ENCODE measurements around the gene STKLD1. TPM values are rescaled to one million over a fixed set of nuclear protein-coding genes. Genes with fewer than 3 reads are reported as not detected.
"Not testable (repeated sequence)": the region's sequence is repeated elsewhere in the genome, so short reads cannot be mapped to it uniquely, and the experiment has no call there.

Gene STKLD1
- total and polyA plus RNA-seq, 3 donors from 2014 or later: 8.4 to 33.1 (median 20.9) TPM

DNA sequence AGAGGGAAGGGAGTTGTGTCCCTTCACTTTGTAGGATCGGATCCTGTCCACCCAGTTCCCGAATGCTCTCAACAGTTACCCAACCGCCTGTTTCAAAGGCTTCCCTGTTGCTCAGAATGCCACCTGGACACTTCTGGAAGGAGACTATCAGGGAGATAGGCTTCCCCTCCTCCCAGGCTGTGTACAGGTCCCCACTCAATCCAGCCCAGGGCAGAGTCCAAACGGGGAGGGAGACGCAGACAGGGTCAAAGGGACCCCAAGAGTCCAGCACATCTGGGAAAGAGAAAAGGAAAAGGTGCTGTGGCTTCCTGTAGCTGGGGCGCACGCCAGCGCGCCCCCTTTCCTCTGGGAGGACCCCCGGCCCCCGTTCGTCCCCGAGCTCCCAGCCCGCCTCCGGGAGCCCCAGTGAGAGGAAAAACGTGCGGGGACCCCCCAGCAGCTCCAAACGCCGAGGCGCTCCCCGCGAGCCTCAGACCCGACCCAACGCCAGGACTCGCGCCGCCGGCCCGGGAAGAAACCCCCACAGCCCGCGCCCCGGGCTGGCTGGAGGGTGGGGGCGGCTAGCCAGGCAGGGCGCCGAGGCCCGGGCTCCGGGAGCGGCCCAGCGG lies 946 bp upstream of the STKLD1 start:
- intact Hi-C loops (cut with DNase I; ENCODE audit: low total_unique reads): no loop called here
- H3K4me1 ChIP-seq: peaks cover 22% of the 10 kb centered on the region
- H3K4me3 ChIP-seq: peak overlapping the region; percentile 86 to 98
- peak overlapping the region; percentile 89 to 91 for H3K27ac ChIP-seq
- H3K36me3 ChIP-seq (ENCODE audit: low read depth, missing control alignments): no peaks in the 10 kb centered on the region
- no peaks in the 10 kb centered on the region for H3K9me3 ChIP-seq
- no peaks in the 10 kb centered on the region for H3K27me3 ChIP-seq
- TF ChIP-seq, protein P1, sequence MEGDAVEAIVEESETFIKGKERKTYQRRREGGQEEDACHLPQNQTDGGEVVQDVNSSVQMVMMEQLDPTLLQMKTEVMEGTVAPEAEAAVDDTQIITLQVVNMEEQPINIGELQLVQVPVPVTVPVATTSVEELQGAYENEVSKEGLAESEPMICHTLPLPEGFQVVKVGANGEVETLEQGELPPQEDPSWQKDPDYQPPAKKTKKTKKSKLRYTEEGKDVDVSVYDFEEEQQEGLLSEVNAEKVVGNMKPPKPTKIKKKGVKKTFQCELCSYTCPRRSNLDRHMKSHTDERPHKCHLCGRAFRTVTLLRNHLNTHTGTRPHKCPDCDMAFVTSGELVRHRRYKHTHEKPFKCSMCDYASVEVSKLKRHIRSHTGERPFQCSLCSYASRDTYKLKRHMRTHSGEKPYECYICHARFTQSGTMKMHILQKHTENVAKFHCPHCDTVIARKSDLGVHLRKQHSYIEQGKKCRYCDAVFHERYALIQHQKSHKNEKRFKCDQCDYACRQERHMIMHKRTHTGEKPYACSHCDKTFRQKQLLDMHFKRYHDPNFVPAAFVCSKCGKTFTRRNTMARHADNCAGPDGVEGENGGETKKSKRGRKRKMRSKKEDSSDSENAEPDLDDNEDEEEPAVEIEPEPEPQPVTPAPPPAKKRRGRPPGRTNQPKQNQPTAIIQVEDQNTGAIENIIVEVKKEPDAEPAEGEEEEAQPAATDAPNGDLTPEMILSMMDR (IDR thresholded peaks at IDR 0.05): no peak
- no peak for TF ChIP-seq POLR2A (IDR thresholded peaks at IDR 0.05)
- 0% methylated on average over 17 to 39 of the region's 39 CpGs for WGBS, 2 donors
- peak; percentile 36 for DNase-seq

DNA sequence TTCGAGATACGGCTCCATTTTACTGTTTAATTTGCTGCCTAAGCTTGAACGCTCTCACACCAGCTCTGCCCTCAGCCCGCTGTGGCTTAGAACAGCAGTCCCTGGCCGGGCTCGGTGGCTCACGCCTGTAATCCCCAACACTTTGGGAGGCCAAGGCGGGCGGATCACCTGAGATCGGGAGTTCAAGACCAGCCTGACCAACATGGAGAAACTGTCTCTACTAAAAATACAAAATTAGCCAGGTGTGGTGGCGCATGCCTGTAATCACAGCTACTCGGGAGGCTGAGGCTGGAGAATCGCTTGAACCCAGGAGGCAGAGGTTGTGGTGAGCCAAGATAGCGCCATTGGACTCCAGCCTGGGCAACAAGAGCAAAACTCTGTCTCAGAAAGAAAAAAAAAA lies 1.1 kb downstream of the STKLD1 start:
- DNase-seq; H3K4me3 ChIP-seq; intact Hi-C loops (cut with DNase I; ENCODE audit: low total_unique reads); H3K9me3 ChIP-seq; H3K27ac ChIP-seq; H3K36me3 ChIP-seq (ENCODE audit: low read depth, missing control alignments); H3K27me3 ChIP-seq: not testable (repeated sequence)
- 83 to 86% methylated on average over 14 of the region's 14 CpGs for WGBS, 2 donors
- H3K4me1 ChIP-seq: peaks cover 15% of the 10 kb centered on the region

DNA sequence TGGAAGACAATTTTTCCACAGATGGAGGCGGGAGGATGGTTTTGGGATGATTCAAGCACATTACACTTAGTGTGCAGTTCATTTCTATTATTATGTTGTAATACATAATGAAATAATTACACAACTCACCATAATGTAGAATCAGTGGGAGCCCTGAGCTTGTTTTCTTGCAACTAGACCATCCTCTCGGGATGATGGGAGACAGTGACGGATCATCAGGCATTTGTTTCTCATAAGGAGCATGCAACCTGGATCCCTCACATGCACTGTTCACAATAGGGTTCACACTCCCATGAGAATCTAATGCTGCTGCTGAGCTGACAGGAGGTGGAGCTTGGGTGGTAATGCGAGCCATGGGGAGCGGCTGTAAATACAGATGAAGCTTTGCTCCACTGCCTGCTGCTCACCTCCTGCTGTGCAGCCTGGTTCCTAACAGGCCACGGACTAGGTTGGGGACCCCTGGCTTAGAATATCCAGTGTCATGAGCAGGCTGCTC lies 1.6 kb downstream of the STKLD1 start:
- intact Hi-C loops (cut with DNase I; ENCODE audit: low total_unique reads): no loop called here
- TF ChIP-seq, protein P1 (IDR thresholded peaks at IDR 0.05): no peak
- TF ChIP-seq POLR2A (IDR thresholded peaks at IDR 0.05): no peak
- 81 to 87% methylated on average over 6 of the region's 6 CpGs for WGBS, 2 donors
- Histone ChIP-seq H3K9me3 (no peaks in the 10 kb centered on the region), H3K4me1 (peaks cover 15% of the 10 kb centered on the region), H3K36me3 (ENCODE audit: low read depth, missing control alignments) (no peaks in the 10 kb centered on the region), H3K27me3 (no peaks in the 10 kb centered on the region), H3K4me3 (no peak overlapping the region), H3K27ac (no peak overlapping the region)
- no peak for DNase-seq

DNA sequence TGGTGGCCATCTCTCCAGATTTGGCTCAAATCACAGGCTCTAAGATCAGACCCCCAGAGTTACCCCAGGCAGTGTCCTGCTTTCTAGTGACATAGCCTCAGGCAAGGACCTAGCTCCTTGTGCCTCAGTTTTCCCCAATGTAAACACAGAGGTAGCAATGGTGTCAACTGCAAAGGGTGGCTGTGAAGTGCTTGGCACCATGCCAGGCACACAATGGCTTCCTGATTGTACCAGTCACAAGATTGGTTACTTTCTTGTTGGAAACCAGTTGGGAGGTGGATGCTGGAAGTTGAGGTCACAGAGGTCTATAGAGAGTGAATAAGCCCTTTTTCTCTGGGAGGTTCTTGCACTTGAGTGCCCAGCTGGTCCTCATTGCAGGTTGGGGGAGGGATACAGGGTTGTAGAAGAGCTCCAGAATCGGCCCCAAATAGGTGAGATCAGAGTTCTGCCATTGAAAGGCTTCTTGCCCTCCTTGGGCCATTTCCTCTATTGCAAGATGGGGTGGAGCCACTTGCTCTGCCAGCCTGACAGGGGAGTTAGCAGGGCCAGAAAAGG lies 2.3 kb downstream of the STKLD1 start:
- TF ChIP-seq, protein P1 (IDR thresholded peaks at IDR 0.05): no peak
- no peak for TF ChIP-seq POLR2A (IDR thresholded peaks at IDR 0.05)
- intact Hi-C loops (cut with DNase I; ENCODE audit: low total_unique reads): no loop called here
- DNase-seq: no peak
- Histone ChIP-seq H3K36me3 (ENCODE audit: low read depth, missing control alignments) (no peaks in the 10 kb centered on the region), H3K4me1 (peaks cover 10% of the 10 kb centered on the region), H3K27ac (no peak overlapping the region), H3K4me3 (no peak overlapping the region), H3K27me3 (no peaks in the 10 kb centered on the region), H3K9me3 (no peaks in the 10 kb centered on the region)
- 91 to 93% methylated on average over 1 of the region's 1 CpG for WGBS, 2 donors

DNA sequence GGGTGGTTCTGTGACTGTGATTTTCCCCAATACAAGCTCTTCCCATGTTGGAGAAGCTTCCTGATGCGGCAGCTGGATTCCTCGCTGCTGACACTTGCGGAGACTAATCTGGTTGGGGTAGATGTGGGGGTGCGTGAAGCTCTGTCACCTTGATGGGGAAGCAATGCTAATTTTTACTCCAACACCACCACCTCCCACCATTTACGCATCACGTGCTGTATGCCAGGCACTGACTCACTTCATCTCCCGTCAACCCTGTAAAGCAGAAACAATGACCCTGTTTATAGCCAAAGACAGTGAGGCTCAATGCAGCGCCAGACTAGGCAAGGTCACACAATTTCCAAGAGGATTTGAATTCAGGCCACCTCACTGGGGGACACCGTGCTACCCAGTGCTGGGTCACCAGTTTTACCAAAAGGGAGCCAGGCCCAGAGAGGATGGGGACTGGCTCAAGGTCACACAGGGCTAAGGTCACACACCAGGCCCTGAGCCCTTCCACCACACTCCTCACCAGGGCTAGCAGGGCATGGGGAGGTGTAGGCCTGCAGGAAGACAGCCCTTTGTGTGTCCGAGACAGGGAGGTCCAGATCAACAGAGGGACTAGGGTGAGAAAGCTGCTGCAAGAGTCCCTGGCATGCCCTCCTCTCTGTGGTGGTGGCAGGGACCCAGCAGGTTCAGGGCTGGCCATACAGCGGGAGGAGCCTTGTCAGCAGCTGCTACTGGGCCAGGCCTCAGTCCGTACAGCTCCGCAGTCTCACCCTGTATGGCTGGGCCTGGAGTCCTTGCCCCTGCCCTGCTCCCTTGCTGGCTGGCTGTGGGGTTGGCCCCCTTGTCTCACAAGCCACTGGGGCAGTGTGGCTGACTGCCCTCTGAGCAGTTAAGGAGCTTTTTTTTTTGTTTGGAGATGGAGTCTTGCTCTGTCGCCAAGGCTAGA lies 3.3 kb downstream of the STKLD1 start:
- H3K4me3 ChIP-seq: no peak overlapping the region
- no peaks in the 10 kb centered on the region for H3K27me3 ChIP-seq
- H3K27ac ChIP-seq: no peak overlapping the region
- intact Hi-C loops (cut with DNase I; ENCODE audit: low total_unique reads): no loop called here
- DNase-seq: no peak
- H3K36me3 ChIP-seq (ENCODE audit: low read depth, missing control alignments): no peaks in the 10 kb centered on the region
- 87 to 90% methylated on average over 10 to 14 of the region's 14 CpGs for WGBS, 2 donors
- H3K9me3 ChIP-seq: no peaks in the 10 kb centered on the region
- peaks cover 8% of the 10 kb centered on the region for H3K4me1 ChIP-seq
- no peak for TF ChIP-seq POLR2A (IDR thresholded peaks at IDR 0.05)
- TF ChIP-seq, protein P1 (IDR thresholded peaks at IDR 0.05): no peak
